Prostate gland (tissue), 2 donors: ENCODE results near the gene FBXO40. TPM values are rescaled to one million over a fixed set of nuclear protein-coding genes. Genes with fewer than 3 reads are reported as not detected.

Experiments
- DNase-seq: peaks from one replicate; pipeline ENCODE4 v3.0.0-alpha.2; 2019; ENCODE audit warnings: low spot score
- H3K27ac ChIP-seq, 2 donors: fragments of 200-600 bp; sonication (generic); 2 replicates each; pipeline ENCODE4 v1.5.1; 2017 to 2019
- H3K27me3 ChIP-seq: fragments of 200-600 bp; sonication (generic); replicated peaks from 2 replicates; pipeline ENCODE4 v1.5.1; 2019; ENCODE audit not compliant: insufficient read depth
- H3K36me3 ChIP-seq, 2 donors: fragments of 200-600 bp; sonication (generic); 1 replicate in 1 of 2; 2 replicates in 1 of 2; pipeline versions ENCODE4 v1.5.1 to v1.8.1; 2017 to 2019
- H3K4me1 ChIP-seq: fragments of 200-600 bp; sonication (generic); replicated peaks from 2 replicates; pipeline ENCODE4 v1.5.1; 2019
- H3K4me3 ChIP-seq, 2 donors: fragments of 200-600 bp; sonication (generic); 2 replicates each; pipeline ENCODE4 v1.5.1; 2017 to 2019
- H3K9me3 ChIP-seq: fragments of 200-600 bp; sonication (generic); 2 replicates; pipeline ENCODE4 v1.5.1; 2017
- POLR2A ChIP-seq: fragments of 450-650 bp; IDR thresholded peaks from one replicate; pipeline ENCODE4 v1.6.1; 2016; ENCODE audit warnings: antibody characterized with exemption, mild to moderate bottlenecking
- POLR2AphosphoS5 ChIP-seq: sonication (generic); formaldehyde crosslinking; IDR thresholded peaks from one replicate; pipeline ENCODE4 v1.6.1; 2017; ENCODE audit warnings: antibody characterized with exemption
- WGBS: methylation state at CpG from one replicate; pipeline ENCODE4 v1.1.5; 2018; 5-methylcytosine and 5-hydroxymethylcytosine counted together
- intact Hi-C: fragments of 100-400 bp; cut with DNase I; formaldehyde crosslinking; loops from one replicate; pipeline ENCODE4 v1.14.2; 2022
- total RNA-seq, 2 donors: library from RNA; depleted of rRNA; stranded (reverse); fragments of >200 nt; gene quantifications; one replicate each; pipeline ENCODE4 v1.1.0, GENCODE V29; 2016
- TF ChIP-seq, protein P1 (sequence below), 4 experiments: fragments of 200-600 bp in 2 of 4; fragments of 450-650 bp in 2 of 4; sonication (generic) in 2 of 4; IDR thresholded peaks; 1 replicate in 3 of 4; 2 replicates in 1 of 4; pipeline ENCODE4 v1.5.1; 2016 to 2019; ENCODE audit warnings: antibody characterized with exemption in 4 of 4, mild to moderate bottlenecking in 2 of 4, moderate library complexity in 2 of 4

The FBXO40 gene
- total RNA-seq, 2 donors from 2014 or later: 0.18 to 0.68 TPM

DNA sequence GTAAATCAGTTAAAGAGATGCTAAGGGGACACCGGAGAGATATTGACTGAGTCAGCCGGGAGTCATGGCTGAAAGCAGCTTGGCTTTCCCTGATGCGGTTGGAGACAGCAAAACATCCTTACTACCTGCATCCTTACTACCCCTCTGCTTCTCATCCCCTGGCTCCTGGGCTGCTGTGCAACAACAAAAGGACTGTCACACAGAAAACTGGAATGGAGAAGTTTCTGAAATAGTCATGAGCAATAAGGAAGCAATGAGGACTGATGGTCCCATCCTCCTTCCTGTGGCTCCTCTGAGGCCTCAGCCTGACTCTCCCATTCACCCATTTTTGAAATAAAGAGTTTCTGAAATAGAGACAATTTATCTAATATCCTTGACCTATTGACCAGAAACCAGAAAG is 66.4 kb downstream of the FBXO40 start:
- Histone ChIP-seq H3K36me3 (peaks cover 3 to 6% of the 10 kb centered on the region in 2 donors), H3K4me1 (no peaks in the 10 kb centered on the region), H3K27ac (no peak overlapping the region), H3K4me3 (no peak overlapping the region), H3K9me3 (no peaks in the 10 kb centered on the region), H3K27me3 (no peaks in the 10 kb centered on the region)
- TF ChIP-seq, protein P1, sequence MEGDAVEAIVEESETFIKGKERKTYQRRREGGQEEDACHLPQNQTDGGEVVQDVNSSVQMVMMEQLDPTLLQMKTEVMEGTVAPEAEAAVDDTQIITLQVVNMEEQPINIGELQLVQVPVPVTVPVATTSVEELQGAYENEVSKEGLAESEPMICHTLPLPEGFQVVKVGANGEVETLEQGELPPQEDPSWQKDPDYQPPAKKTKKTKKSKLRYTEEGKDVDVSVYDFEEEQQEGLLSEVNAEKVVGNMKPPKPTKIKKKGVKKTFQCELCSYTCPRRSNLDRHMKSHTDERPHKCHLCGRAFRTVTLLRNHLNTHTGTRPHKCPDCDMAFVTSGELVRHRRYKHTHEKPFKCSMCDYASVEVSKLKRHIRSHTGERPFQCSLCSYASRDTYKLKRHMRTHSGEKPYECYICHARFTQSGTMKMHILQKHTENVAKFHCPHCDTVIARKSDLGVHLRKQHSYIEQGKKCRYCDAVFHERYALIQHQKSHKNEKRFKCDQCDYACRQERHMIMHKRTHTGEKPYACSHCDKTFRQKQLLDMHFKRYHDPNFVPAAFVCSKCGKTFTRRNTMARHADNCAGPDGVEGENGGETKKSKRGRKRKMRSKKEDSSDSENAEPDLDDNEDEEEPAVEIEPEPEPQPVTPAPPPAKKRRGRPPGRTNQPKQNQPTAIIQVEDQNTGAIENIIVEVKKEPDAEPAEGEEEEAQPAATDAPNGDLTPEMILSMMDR (IDR thresholded peaks at IDR 0.05): no peak
- no peak for TF ChIP-seq POLR2AphosphoS5
- intact Hi-C loops: no loop called here
- no peak for DNase-seq
- WGBS: 94% methylated on average over 3 of the region's 3 CpGs

DNA sequence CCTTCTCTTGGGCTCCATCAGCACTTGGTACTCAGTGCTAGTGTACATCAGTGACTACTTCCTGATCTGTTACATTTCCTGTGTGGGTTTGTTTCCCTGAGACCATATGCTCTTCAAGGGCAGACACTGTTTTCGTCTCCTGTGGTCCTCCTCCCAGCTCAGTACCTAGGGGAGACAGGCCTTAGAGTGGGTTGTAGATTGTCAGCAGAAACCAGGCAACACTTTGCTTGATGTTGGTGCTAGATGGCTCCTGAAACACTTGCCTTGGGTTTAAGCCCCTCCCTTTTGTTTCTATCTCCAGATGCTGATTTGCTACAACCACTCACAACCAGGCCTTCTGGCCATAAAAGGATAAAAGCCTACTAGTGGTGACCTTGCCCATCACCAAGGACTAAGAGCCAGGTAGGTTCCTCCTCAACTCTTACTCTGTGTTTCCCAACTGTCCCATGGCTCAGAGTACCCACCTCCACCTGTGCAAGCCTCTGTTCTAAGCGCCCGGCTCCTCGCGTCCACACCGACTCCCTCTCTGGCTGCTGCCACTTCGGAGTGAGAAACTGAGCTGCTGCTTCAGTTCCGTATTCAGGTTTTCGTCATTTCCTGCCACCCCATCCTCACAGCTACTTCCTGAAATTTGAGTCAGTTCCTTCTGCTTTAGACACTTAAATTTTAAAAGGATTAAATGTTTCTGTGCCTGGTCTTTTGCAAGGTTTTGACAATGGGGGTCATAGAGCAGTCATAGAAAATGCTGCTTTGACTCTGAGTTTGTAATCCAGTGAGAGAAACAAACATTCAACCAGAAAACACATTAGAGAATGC is 67.4 kb downstream of the FBXO40 start, which contains the start of gene HCLS1:
Gene HCLS1, minus strand, starts transcription at position 548 of the 816 bp plus-strand sequence. CDS start 2,556 bp downstream, outside the sequence.
- H3K4me3 ChIP-seq: peak within 1 kb of the TSS in 1 of 2 donors; percentile 9
- H3K27ac ChIP-seq: peak within 1 kb of the TSS; percentile 18 to 36
- no peaks in the 10 kb centered on the region for H3K9me3 ChIP-seq
- TF ChIP-seq POLR2A (no peak), POLR2AphosphoS5 (peak; percentile 17)
- TF ChIP-seq, protein P1 (IDR thresholded peaks at IDR 0.05): no peak
- H3K27me3 ChIP-seq: no peaks in the 10 kb centered on the region
- DNase-seq: peak; percentile 12
- H3K4me1 ChIP-seq: no peaks in the 10 kb centered on the region
- intact Hi-C loops: no loop called here
- peaks cover 3 to 12% of the 10 kb centered on the region in 2 donors for H3K36me3 ChIP-seq
- WGBS: 73% methylated on average over 9 of the region's 9 CpGs

DNA sequence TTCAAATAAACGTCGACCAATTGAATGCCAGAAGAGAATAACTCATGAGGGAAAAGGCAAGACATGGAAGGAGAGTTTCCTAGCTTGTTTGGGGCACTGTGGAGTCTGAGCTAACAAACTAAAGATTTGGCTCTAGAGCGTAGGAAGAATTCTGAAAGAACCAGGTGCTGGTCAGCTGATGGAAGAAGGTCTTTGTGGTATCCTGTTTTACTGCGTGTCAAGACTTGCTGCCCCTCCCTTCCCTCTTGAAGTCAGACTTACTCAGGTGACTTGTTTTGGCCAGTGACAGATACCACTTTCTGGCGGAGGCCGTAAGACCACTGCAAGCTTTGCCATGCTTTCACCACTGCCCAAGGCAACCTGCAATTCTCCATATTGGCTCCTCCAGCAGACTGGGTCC is 68.2 kb downstream of the FBXO40 start:
- H3K4me1 ChIP-seq: no peaks in the 10 kb centered on the region
- no peaks in the 10 kb centered on the region for H3K9me3 ChIP-seq
- TF ChIP-seq, protein P1 (IDR thresholded peaks at IDR 0.05): no peak
- TF ChIP-seq POLR2AphosphoS5 (no peak), POLR2A (no peak)
- peak overlapping the region; percentile 18 to 36 for H3K27ac ChIP-seq
- intact Hi-C loops: no loop called here
- H3K4me3 ChIP-seq: no peak overlapping the region
- no peaks in the 10 kb centered on the region for H3K27me3 ChIP-seq
- DNase-seq: no peak
- peaks cover 3 to 19% of the 10 kb centered on the region in 2 donors for H3K36me3 ChIP-seq
- 65% methylated on average over 6 of the region's 6 CpGs for WGBS

DNA sequence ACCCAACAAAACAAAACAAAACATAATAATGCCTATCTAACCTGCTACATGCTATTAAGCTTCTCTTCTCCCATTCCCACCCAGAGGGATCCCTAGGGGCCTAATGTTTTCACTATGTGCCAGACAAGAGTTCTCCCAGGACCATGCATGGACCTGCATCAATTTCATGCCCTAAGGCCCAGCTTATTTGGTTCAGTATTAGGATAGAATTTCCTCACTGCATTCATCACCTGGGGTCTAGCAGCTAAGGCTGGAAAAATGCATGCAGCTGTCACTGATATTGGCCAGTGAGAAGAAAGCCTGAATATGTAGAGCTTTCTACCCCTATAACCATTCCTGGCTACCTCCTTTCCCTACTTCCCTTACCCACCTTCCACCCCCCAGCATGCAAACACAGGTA is 69.6 kb downstream of the FBXO40 start:
- Histone ChIP-seq H3K27ac (no peak overlapping the region), H3K9me3 (no peaks in the 10 kb centered on the region), H3K36me3 (peaks cover 3 to 30% of the 10 kb centered on the region in 2 donors), H3K4me3 (no peak overlapping the region), H3K4me1 (no peaks in the 10 kb centered on the region), H3K27me3 (no peaks in the 10 kb centered on the region)
- TF ChIP-seq, protein P1 (IDR thresholded peaks at IDR 0.05): no peak
- DNase-seq: no peak
- intact Hi-C loops: no loop called here
